Hypothalamus (tissue), 51 donors: ENCODE results near the gene ANKRD13B.

Experiments
- DNase-seq, 51 donors: peaks; one replicate each; lab custom pipeline; 2025; lab: John Stamatoyannopoulos, UW

The ANKRD13B gene

DNA sequence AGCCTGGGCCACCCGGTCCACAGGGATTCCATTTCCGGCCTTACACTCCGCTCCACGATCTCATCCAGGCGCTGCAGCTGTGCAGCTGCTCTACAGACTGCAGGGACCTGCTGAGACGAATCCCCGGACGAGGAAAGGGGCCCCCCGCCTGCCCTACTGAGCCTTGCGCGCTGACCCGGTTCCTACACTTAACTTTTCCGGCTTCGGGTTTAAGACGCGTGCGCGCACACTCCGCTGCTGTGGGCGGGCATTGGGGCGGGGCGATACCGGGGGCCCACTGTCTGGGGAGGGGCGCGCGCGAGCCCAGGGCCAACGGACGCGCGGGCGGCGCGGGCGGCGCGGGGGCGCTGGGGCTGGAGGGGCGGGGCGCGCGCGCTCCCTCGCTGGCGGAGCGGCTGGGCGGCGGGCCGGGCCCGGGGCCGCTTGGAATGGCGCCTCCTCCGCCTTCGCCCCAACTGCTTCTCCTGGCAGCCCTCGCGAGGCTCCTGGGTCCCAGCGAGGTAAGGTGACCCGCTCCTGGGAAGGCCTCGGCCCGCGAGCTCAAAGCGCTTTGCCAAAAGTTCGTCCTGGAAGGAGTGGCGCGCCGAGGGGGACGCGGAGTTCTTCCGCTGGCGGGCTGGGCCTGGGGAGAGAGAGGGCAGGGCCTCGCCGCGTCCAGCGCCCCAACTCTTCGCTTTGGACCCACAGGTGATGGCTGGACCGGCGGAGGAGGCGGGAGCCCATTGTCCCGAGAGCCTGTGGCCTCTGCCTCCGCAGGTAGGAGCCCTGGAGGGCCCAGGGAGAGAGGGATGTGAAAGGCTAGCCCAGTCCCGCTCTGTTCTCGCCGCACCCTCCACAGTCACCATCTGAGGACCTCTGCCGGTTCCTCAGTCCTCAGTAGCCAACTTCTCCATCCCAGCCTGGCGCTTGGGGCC is 24.3 kb upstream of the ANKRD13B start, which contains the start of gene TP53I13:
TP53I13 (plus strand) TSS at position 371 of the 914 bp plus-strand sequence; CDS start at position 429, 58 bp downstream.
- DNase-seq: peak in 44 of 51 donors; percentile 38 to 88 (median 74)

DNA sequence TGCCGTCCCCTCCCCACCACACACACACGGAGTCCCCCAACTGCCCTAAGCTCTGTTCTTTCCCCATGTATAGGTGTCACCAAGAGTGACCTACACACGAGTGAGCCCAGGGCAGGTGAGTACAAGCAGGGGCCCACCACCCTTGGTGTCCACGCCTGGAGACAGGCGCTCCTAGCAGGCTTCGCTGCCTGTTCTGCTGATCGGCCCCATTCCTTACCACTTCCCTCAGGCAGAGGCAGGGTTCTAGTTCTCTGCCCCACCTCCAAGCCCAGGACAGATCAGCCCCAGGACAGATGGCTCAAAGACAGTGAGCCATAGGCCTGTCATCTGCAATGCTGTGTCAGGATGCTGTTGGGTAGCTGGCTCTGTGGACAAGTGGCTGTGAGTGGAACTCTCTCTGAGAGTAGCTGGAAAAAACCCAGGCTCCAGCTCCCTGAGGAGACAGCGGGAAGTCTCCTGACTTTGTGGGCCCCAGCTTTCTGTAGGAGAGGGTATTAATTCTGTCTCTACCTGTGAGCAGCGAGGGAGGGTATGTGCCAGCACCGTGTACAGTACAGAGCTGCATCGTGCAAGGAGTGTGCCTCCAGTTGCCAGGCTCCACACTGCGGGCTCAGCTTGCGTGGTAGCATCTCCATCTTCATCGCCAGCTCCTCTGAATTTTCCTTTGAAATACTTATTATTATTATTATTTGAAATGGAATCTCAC is 23.5 kb upstream of the ANKRD13B start:
- peak in 1 of 51 donors; percentile 55 for DNase-seq

DNA sequence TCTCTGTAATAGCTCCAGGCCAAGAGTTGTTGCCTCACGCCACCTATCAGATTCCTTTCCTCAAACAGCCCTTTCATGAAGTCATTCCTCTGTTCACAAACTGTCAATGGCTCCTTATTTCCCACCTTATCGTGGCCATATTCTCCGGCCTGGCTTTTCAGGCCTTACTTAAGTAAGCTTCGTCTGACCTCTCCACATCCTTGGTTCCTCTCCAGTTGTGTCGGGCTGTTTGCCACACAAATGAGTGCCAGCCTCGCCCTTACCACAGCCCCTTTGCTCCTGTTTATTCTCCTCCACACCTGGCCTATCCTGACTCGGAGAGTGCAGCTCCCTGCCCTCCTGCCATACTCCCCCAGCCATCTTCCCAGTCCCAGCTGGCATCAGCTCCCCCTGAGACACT is 22.4 kb upstream of the ANKRD13B start:
- DNase-seq: no peak

DNA sequence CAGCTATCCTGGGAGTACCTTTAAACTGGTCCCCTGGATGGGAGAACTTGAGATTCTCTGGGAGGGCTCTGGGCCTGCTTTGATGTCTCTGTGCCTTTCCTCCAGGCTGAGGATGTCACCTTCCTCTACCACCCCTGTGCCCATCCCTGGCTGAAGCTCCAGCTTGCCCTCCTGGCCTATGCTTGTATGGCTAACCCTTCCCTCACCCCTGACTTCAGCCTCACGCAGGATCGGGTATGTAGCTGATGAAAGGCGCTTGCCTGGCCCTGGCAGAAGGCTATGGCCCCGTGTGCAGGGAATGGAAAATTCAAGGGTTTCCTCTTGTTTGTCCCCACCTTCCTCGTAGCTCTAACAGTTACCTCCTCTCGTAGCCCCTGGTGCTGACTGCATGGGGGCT is 21.4 kb upstream of the ANKRD13B start:
- no peak for DNase-seq

DNA sequence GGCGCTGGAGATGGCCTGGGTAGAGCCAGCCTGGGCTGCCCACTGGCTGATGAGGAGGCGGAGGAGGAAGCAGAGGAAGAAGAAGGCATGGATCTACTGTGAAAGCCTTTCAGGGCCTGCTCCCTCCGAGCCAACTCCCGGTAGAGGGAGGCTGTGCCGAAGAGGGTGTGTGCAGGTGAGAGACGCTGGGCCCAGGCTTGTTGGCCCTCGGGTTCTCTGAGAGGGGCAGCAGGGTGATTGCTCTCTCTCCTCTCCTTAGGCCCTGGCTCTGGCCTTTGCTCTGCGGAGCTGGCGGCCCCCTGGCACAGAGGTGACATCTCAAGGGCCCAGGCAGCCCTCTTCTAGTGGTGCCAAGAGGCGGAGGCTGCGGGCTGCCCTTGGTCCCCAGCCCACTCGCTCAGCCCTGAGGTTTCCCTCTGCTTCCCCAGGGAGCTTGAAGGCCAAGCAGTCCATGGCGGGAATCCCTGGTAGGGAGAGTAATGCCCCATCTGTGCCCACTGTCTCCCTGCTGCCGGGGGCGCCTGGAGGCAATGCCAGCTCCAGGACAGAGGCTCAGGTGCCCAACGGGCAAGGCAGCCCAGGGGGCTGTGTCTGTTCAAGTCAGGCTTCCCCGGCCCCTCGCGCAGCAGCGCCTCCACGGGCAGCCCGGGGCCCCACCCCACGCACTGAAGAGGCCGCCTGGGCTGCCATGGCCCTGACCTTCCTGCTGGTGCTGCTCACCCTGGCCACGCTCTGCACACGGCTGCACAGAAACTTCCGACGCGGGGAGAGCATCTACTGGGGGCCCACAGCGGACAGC is 20.9 kb upstream of the ANKRD13B start:
- peak in 1 of 51 donors; percentile 34 for DNase-seq

DNA sequence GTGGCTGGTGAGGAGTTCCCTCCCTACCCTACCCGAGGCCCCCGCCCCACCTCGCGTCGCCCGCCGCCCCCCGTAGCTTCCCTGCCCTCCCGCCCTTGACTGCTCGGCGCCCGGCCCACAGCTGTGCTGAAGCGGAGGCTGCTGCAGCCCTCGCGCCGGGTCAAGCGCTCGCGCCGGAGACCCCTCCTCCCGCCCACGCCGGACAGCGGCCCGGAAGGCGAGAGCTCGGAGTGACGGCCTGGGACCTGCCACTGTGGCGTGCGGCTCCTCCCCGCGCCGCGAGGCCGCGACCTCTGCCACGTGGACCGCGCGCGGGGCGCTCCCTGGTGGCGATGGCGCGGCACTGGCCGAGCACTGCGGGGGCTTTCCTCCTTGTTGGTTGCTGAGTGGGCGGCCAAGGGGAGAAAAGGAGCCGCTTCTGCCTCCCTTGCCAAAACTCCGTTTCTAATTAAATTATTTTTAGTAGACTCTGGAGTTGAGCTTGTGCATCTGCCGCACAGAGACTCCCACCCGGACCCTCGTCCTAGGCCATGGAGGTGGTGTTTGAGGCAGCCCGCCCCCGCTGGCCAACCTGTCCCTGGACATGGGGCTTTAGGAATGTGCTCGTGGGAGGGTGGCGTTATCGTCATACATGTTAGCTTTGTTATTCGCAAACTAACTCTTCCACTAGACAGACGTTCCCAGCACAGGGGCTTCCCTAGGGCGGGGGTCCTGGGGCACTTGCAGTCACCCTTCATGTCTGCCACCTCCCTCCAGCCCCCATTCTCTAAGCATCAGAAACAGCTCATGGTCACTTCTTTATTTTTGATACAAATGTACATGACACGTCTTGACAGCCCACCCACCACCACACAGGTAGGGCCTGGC is 20.0 kb upstream of the ANKRD13B start:
- peak in 28 of 51 donors; percentile 28 to 76 (median 50) for DNase-seq

DNA sequence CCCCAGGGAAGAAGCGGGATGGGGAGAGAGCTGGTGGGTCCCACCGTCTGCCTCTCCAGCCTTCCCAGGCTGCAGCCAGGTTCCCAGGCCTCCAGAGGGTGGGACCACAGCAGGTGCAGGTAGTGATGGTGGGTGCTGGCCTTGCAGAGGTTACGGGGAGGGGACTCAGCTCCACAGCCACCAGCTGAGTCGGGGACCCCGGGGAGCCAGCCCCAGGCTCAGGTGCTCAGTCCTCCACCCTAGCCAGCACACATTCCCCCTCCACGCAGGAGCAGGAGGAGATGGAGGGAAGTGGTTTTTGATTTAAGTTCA is 19.4 kb upstream of the ANKRD13B start:
- no peak for DNase-seq

DNA sequence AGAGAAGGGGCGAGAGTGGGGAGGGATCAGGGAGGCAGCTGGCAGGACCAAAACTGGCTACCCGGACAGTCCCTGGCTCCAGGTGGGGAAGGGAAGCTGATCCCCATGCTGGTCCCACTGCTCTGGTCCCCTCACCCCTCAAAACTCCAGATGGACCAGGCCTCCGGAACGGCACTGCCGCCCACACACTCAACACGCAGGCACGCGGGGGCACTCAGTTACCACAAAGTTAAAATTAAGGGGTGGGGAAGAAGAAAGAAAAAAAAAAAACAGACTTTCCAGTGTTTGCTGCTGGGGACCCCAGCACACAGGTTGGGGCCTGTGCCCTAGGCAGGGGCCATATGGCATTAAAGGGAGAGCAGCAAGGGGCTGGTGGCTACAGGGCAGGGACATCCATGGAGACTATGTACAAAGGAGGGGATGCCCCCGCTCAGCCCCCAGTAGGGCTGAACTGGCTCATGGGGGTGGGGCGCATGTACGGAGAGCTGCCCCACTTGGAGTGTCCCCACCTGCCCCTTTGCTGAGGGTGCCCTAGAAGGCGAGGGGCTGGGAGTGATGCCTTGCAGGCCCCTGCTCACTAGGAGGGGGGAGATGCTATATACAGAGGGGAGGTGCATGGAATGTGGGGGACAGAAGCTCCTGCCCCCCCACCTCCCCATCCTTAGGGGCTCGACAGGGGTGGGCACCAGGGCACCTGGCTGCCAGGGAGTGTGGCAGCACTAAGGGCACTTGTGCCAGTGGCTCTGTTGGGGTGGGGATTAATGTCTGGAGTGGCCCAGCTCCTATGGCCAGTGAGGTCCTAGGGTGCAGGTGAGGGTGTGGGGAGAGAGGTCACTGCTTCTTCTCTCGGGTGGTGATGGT is 18.8 kb upstream of the ANKRD13B start:
- DNase-seq: no peak

DNA sequence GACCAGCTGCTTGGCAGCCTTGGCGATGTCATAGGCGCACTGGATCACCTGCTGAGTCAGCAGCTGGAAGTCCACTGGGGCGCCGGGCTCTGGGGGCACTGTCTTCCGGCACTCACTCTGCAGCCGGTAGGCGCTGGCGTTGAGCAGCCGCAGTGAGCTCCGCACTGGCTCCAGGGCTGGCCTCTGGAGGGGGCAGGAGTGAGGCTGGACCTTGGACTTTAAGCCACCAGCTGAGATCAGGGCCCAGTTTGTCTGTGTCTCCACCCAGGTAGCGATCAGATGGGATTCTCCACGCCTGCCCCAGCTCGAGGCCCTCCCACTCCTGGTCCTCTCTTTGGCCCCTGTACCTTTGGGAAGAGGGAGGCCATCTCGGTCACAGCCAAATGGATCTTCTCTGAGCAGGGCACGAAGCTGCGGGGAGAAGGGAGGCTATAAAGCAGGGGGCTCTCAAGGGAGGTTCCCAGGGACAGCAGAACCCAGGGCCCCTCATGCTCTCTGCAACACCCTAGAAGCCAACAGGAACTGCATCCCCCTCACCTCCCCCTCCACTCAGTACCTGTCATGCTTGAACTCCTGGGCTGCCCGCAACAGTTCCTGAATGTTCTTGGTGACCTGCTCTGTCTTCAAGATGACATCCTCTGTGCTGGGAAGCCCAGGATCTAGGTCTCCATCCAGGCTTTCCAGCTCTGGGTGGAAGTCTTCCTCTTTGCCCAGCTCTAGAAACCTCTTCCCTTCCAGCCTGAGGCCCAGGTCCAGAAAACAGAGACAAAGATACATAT is 18.0 kb upstream of the ANKRD13B start:
- DNase-seq: no peak

DNA sequence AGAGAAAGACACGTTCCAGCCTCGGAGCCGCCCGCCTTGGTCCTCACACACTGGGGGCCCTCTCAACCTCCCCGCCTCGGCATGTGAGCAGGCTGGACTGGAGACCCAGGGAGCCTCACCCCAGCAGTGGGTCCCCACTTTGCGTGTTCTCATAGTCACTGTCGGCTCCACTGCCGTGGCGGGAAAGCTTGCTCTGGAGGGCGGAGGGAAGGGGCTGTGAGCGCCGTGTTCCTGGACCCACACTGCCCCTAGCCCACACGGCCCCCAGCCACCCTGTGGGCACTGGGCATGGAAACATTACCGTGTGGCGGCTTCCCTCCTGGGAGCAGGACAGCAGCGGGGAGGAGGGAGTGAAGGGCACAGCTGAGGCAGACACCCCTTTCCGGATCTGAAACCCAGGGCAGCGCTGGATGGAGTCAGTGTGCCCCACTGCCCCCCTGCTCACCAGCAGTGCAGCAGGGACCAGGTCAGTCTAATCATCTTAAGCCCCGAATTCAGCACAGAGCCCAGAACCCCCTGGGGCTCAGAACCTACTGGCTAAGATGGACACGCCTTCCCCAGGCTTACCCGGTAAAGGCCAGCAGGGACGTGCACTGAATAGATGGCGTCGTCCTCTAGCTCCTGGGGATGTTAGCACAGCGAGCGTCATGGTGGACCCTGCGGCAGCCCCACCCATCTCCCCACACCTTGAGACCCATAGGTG is 17.3 kb upstream of the ANKRD13B start:
- DNase-seq: no peak

DNA sequence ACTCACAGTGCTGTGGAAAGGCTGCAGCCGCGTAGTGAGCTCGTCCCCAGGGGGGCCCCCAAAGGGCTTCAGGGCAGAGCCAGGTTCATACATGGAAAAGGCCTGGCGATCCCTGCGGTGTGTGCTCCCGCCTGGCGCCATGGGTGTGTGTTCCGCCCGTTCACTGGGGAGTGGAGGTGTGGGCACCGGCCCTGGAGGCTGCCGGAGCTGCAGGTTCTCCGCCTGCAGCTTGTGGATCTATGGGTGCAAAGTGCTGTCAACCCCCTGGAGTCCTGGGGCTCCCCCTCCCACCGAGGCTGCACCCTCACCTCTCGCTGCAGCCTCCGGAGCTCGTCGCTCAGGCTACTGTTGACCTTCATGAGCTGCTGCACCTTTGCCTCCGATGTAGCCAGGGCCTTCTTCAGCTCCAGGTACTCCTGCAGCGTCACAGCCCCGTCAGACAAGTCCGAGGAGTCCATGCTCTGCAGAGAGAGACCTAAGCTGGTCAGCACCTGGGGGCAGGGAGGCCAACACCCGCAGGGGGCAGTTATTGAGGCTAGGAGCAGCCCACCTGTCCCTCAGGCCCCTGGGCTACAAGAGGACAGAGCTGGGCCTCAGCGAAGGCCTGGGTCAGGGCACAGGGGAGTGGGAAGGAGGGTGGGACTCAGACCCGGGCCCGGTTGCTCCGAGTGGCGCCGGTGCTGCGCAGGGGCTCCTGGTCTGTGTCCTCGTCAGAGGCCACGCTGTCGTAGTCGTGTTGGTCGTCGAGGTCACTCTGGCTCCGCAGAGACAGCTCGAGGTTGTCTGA is 16.5 kb upstream of the ANKRD13B start:
- no peak for DNase-seq

DNA sequence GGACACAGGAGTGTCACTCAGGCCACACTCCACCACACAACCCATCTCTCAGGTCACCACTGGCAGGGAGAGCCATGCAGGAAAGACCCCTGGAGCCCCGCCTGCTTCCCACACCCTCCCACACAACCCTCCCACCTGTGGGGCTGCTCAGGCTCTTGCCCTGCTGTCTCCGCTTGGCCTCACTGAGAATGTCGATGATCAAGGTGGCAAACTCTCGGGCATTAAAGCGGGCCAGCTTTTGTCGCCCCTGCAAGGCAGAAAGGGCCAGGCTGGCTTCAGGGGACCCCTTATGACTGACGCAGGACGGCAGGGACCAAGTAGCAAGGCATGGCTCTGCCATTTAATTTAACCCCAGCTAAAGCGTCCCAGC is 15.9 kb upstream of the ANKRD13B start:
- DNase-seq: no peak

DNA sequence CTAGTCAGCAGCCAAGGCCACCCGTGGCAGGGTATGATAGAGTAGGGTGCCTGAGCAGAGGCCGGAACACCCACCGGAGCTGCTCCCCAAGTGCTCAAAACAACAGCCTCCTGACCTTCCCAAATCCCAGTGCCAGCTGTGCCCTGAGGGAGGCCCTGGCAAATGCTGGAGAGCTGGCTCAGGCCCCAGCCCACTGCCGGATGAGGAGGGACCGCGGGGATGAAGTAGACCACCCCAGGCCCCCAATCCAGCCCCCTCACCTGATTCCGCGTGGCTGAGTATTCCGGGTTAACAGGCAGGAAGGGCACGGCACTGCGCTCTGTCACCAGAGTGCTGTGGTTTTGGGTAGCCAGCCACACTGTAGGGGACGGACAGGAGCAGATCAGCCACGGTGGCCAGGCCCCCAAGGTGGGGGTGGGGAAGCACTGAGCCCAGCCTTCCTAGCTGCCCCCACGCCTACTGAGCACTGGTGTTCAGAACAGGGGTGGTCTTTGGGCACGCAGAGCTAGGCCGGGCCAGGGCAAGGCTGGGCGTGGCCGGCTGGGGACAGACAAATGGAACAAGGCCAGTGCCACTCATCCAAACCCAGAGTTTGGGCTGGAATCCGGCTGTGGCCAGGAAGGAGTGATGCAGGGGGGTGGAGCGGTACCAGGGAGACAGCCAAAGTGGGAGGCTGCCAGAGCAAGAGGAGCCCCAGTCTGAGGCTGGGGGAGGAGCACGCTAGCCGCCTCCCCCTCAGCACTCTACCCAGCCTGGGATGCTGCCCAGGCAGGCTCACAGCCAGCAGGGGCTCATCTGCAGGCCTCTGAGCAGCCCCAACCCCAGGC is 15.3 kb upstream of the ANKRD13B start:
- DNase-seq: peak in 38 of 51 donors; percentile 31 to 85 (median 65)

DNA sequence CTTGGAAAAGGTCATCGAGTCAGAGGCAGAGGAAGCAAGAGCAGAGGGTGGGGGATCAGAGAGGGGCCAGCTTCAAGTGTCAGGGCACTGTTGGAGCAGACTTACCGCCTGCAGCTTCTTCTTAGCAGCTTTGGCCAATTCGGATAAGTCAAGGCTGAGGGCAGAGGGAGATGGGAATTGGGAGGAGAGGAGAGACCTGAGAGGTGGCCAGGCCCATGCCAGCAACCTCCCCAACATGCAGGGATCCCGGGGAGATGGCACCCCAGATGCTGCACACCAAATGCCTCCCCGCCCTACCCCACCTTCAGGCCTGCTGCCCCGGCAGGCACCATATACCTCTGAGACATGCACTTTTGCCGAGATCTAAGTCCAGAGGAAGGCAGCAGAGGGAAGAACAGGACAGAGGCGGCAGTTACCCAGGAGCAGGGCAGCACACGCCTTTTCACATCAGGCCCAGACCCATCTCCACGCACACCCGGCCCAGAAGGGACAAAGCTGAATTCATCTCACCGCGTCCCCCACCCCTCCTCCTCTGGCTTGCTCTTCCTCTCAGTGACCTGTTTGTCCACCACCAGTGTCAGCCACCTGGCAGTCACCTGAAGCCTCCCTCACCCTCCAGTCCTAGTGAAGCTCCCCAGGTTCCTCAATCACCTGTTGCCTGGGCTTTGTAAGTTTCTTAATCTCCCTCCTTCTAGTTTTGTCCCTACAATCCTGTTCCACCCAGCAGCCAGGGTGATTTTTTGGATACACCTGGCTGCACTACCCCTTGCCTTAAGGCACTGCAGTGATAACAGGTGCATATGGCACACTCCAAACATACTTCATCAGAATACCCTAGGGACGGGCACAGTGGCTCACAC is 14.1 kb upstream of the ANKRD13B start:
- DNase-seq: no peak
